Stomach (tissue), 4 donors: ENCODE results near the gene DNTT.

Experiments
- CTCF ChIP-seq, 7 experiments: fragments of 450-650 bp in 4 of 7; fragments of 200-600 bp in 3 of 7; sonication (generic) in 3 of 7; IDR thresholded peaks; one replicate each; pipeline ENCODE4 v1.5.1; 2016 to 2019; ENCODE audit warnings: antibody characterized with exemption in 7 of 7, control low read depth in 2 of 7, mild to moderate bottlenecking in 1 of 7
- EP300 ChIP-seq: sonication (generic); formaldehyde crosslinking; IDR thresholded peaks from one replicate; pipeline ENCODE4 v1.6.1; 2017; ENCODE audit warnings: antibody characterized with exemption
- POLR2A ChIP-seq, 4 donors: fragments of 450-650 bp; IDR thresholded peaks; one replicate each; pipeline ENCODE4 v1.6.1; 2016; ENCODE audit warnings: antibody characterized with exemption in 4 of 4, control low read depth in 2 of 4, mild to moderate bottlenecking in 1 of 4, moderate library complexity in 1 of 4

- TF ChIP-seq CTCF (IDR thresholded peaks at IDR 0.05) (no peak), POLR2A (IDR thresholded peaks at IDR 0.05) (no peak), EP300 (no peak)
These were observed 8.8 kb upstream of the DNTT start for GRCh38 chr10:96295475-96295874.
